ENCODE data around the gene ATRN. TPM values are rescaled to one million over a fixed set of nuclear protein-coding genes. Genes with fewer than 3 reads are reported as not detected.
A peak's percentile ranks its signal among the peaks of the same experiment; 100 is the strongest.

ATRN gene
- total and polyA plus RNA-seq, 2 experiments from 2014 or later, result 13.6 to 26.8 TPM

DNA sequence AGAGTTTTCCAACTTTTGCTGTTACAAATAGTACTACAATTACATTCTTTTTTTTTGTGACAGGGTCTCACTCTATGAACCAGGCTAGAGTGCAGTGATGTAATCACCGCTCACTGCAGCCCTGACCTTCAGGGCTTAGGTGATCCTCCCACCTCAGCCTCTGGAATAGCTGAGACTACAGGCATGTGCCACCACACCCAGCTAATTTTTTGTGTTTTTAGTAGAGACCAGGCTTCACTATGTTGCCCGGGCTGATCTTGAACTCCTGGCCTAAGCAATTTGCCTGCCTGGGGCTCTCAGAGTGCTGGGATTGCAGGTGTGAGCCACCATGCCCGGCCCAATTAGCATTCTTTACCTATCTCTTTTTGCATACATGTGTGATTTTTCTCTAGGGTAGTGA is 12.5 kb downstream of the ATRN start:
- H3K9me3 ChIP-seq (ENCODE audit: low read depth), result no peaks in the 10 kb centered on the region
- H3K27ac ChIP-seq, result no peak overlapping the region
- DNase-seq (ENCODE audit: low read depth in 1 of 2, low spot score in 1 of 2), result no peak
- no peak overlapping the region for H3K4me3 ChIP-seq
- no peaks in the 10 kb centered on the region for H3K27me3 ChIP-seq
- TF ChIP-seq, protein P1, sequence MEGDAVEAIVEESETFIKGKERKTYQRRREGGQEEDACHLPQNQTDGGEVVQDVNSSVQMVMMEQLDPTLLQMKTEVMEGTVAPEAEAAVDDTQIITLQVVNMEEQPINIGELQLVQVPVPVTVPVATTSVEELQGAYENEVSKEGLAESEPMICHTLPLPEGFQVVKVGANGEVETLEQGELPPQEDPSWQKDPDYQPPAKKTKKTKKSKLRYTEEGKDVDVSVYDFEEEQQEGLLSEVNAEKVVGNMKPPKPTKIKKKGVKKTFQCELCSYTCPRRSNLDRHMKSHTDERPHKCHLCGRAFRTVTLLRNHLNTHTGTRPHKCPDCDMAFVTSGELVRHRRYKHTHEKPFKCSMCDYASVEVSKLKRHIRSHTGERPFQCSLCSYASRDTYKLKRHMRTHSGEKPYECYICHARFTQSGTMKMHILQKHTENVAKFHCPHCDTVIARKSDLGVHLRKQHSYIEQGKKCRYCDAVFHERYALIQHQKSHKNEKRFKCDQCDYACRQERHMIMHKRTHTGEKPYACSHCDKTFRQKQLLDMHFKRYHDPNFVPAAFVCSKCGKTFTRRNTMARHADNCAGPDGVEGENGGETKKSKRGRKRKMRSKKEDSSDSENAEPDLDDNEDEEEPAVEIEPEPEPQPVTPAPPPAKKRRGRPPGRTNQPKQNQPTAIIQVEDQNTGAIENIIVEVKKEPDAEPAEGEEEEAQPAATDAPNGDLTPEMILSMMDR (IDR thresholded peaks at IDR 0.05; ENCODE audit: low read depth, low read length), result no peak
- no peaks in the 10 kb centered on the region for H3K36me3 ChIP-seq
- no peaks in the 10 kb centered on the region for H3K4me1 ChIP-seq (ENCODE audit: low read depth)

DNA sequence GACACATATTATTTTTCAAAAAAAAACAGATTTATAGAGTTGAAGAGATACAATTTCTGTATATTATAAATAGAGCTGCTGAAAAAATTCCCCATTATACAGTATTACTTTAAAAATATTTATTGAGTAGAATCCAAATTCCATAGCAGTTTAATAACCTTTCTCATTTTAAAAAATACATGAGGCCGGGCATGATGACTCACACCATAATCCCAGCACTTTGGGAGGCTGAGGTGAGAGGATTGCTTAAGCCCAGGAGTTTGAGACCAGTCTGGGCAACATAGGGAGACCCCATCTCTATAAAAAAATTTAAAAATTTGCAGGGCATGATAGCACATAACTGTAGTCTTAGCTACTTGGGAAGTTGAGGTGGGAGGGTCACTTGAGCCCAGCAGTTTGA is 13.0 kb downstream of the ATRN start:
- no peaks in the 10 kb centered on the region for H3K4me1 ChIP-seq (ENCODE audit: low read depth)
- no peak for DNase-seq (ENCODE audit: low read depth in 1 of 2, low spot score in 1 of 2)
- H3K36me3 ChIP-seq, result no peaks in the 10 kb centered on the region
- no peak overlapping the region for H3K4me3 ChIP-seq
- no peaks in the 10 kb centered on the region for H3K27me3 ChIP-seq
- H3K27ac ChIP-seq, result no peak overlapping the region
- H3K9me3 ChIP-seq (ENCODE audit: low read depth), result no peaks in the 10 kb centered on the region
- TF ChIP-seq, protein P1 (IDR thresholded peaks at IDR 0.05; ENCODE audit: low read depth, low read length), result no peak

DNA sequence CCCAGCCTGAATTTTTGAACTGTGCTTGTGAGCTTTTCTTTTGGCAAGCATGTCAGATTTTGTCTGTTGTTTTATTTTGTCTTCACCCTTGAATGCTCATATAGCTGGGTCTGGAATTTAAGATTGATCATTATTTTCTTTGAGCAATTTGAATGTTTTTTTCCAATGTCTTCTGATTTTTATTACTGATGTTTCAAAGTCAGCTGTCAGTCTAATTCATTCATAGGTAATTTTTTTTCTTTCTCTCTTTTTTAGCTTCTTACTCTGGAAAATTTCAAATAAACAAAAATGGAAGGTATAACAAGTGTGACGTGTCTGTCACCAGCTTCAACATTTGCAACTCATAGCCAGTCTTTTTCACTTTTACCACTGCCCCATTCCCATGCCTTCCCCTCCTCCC is 15.1 kb downstream of the ATRN start:
- Histone ChIP-seq H3K27me3 (no peaks in the 10 kb centered on the region), H3K4me1 (ENCODE audit: low read depth) (no peaks in the 10 kb centered on the region), H3K36me3 (no peaks in the 10 kb centered on the region), H3K9me3 (ENCODE audit: low read depth) (no peaks in the 10 kb centered on the region), H3K4me3 (no peak overlapping the region), H3K27ac (no peak overlapping the region)
- TF ChIP-seq, protein P1 (IDR thresholded peaks at IDR 0.05; ENCODE audit: low read depth, low read length), result no peak
- DNase-seq (ENCODE audit: low read depth in 1 of 2, low spot score in 1 of 2), result no peak

DNA sequence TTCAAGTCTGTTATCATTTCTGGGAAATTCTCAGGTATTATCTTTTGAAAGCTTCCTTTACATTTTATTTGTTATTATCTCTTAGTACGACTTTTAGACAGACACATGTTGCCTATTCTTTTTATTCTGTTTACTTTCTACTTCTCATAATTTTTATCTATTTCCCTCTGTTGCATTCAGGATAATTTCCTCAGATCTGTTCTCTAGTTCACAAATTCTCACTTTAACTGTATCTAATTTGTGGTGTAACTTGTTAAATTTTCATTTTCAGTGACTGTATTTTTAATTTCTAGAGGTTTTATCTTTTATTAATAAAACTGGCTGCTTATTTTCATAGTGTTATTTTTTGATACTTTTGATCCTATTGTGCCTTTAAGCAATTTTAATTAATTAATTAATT is 16.0 kb downstream of the ATRN start:
- Histone ChIP-seq H3K27ac (no peak overlapping the region), H3K4me3 (no peak overlapping the region), H3K27me3 (no peaks in the 10 kb centered on the region), H3K4me1 (ENCODE audit: low read depth) (peaks cover 4% of the 10 kb centered on the region), H3K36me3 (no peaks in the 10 kb centered on the region), H3K9me3 (ENCODE audit: low read depth) (no peaks in the 10 kb centered on the region)
- TF ChIP-seq, protein P1 (IDR thresholded peaks at IDR 0.05; ENCODE audit: low read depth, low read length), result no peak
- no peak for DNase-seq (ENCODE audit: low read depth in 1 of 2, low spot score in 1 of 2)

DNA sequence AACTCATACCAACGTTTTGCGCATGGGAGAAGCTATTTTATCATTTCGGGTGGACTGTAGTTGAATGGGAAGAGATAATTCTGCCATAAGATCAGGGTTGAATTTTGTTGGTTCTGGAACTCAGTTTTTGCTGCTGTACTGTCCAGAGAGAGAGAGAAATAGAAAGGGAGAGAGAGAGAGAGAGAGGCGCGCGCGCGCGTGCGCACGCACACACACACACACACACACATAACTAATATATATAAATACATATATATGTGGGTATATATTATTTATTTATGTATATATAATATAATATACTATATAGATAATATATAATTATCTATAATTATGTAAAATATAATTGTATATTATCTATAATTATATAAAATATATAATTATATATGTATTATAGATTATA is 21.9 kb downstream of the ATRN start:
- Histone ChIP-seq H3K9me3 (ENCODE audit: low read depth) (no peaks in the 10 kb centered on the region), H3K36me3 (no peaks in the 10 kb centered on the region), H3K27ac (peak overlapping the region; percentile 39), H3K4me1 (ENCODE audit: low read depth) (peaks cover 5% of the 10 kb centered on the region), H3K4me3 (no peak overlapping the region), H3K27me3 (no peaks in the 10 kb centered on the region)
- TF ChIP-seq, protein P1 (IDR thresholded peaks at IDR 0.05; ENCODE audit: low read depth, low read length), result no peak
- DNase-seq (ENCODE audit: low read depth in 1 of 2, low spot score in 1 of 2), result no peak

DNA sequence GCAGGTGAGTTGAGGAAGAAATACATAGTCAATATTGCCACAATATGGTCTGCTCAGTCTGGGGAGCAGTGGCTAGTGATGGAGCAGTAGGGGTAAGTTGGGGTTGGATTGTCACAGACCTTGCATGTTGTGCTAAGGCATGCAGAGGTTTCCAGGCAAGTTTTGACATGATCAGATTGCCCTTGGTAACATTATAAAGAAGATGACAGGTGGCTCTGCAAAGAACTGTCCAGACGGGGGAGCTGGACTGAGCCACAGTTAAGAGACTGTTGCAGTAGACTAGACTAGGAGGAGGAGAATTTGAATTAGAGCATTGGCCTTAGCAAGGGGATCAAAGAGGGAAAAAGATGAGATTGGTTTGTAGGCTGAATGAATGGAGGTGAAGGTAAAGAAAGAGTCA is 23.4 kb downstream of the ATRN start:
- no peak overlapping the region for H3K27ac ChIP-seq
- H3K4me3 ChIP-seq, result no peak overlapping the region
- TF ChIP-seq, protein P1 (IDR thresholded peaks at IDR 0.05; ENCODE audit: low read depth, low read length), result no peak
- no peaks in the 10 kb centered on the region for H3K9me3 ChIP-seq (ENCODE audit: low read depth)
- no peaks in the 10 kb centered on the region for H3K36me3 ChIP-seq
- H3K4me1 ChIP-seq (ENCODE audit: low read depth), result peaks cover 5% of the 10 kb centered on the region
- DNase-seq (ENCODE audit: low read depth in 1 of 2, low spot score in 1 of 2), result no peak
- no peaks in the 10 kb centered on the region for H3K27me3 ChIP-seq
